Measurements from ENCODE around the gene POFUT2.

The POFUT2 gene, protein sequence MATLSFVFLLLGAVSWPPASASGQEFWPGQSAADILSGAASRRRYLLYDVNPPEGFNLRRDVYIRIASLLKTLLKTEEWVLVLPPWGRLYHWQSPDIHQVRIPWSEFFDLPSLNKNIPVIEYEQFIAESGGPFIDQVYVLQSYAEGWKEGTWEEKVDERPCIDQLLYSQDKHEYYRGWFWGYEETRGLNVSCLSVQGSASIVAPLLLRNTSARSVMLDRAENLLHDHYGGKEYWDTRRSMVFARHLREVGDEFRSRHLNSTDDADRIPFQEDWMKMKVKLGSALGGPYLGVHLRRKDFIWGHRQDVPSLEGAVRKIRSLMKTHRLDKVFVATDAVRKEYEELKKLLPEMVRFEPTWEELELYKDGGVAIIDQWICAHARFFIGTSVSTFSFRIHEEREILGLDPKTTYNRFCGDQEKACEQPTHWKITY

DNA sequence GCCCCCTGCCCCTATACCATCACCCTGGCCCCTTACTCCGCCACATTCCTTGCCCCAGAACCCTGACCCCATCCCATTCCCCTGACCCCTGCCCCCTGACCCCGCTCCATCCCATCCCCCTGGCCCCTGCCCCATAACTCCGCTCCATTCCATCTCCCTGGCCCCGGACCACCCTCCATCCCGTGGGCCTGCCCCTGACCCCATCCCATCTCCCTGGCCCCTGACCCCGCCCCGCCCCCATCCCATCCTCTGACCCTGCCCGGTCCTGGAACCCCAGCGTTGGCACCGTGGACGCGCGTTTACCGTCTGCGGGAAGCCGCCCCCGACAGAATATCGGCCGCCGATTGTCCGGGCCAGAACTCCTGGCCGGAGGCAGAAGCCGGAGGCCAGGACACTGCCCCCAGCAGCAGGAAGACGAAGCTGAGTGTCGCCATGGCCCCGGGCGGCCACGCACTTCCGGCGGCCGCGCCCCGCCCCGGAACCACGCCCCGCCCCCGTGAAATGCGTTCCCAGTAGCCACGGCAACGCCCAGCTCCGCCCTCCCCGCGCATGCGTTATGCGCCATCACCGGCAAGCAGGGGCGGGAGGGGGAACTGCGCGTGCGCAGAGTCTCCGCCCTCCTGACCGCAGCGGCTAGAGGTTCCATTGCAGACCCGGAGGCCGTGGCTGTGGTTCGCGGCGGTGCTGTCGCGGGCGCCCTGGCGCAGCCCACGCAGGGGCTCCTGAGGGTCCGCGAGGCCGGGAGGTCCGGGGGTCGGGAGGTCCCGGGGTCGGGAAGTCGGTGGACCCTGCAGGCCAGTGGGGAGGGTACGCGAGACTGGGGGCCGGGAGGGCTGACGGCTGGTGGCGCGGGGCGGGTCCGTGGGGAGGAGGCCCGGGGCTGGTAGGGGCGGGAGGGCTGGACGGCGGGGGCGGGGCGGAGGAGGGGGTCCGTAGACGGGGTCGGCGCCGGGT is at the start of gene POFUT2:
TSS of gene POFUT2 (minus strand) at position 458 of the 954 bp plus-strand sequence. CDS start at position 434, 24 bp downstream.
- peak; percentile 92 for DNase-seq
- in situ Hi-C loops (cut with MboI; ENCODE audit: low pct_unique_long_range_greater_than_20kb, low sequenced_read_pairs): no loop called here

DNA sequence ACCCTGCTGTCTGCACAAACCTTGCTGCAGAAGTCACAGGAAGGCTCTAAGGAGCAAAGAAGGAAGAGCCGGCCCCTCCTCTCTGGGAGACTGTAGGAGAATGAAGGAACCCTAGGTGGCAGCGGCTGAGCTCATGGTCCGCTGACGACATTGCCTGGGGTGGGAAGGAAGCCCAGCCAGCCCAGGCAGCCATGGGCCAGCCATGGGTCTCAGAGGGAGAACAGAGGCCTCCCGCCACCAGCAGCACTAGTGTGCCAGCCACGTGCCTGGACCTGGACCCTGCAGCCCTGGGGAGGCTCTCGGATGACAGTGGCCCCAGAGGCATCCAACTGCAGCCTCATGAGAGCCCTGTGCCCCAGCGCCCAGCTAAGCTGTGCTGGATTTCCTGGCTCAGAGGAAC is 49.2 kb upstream of the POFUT2 start:
- DNase-seq: peak; percentile 4
- in situ Hi-C loops (cut with MboI; ENCODE audit: low pct_unique_long_range_greater_than_20kb, low sequenced_read_pairs): no loop called here

- in situ Hi-C loops (cut with MboI; ENCODE audit: low pct_unique_long_range_greater_than_20kb, low sequenced_read_pairs): no loop called here
- no peak for DNase-seq
These were observed 48.8 kb upstream of the POFUT2 start for GRCh38 chr21:45336535-45336810.

DNA sequence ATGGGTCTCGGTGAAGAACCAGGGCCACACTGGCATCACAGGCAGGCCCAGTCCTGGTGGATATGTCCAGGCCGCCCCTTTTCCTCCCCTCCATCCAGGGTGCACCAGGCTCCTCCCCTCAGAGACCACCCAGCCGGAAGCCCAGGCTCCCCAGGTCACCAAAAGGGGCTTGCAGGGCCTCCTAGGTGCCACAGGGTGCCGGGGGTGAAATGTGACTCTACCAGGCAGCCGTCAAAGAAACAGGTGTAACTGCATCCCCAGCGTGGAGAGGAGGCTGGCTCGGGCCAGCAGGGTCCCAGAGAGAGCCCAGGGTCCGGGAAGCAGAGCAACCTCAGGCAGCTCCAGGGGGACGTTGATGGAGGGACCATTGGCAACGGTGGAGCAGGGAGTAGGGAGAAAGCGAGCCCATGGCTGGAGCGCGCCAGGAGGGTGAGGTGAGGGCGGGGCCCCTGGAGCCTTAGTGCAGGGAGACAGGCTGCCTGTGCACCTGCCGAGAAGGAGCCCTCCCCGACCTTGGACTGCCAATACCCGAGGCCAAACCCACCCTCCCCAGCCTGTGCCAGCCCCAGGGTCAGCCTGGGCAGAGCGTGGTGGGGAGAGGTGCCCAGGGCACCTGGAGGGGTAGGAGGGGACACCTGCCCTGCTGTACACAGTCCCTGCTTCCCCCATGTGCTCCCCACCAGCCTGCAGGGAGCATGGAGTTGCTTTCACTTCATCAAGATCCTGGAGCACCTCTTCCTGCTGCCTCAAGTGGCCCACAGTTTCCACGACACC is 48.3 kb upstream of the POFUT2 start:
- DNase-seq: no peak
- in situ Hi-C loops (cut with MboI; ENCODE audit: low pct_unique_long_range_greater_than_20kb, low sequenced_read_pairs): no loop called here

GRCh38 chr21:45335151-45335760 is 47.6 kb upstream of the POFUT2 start:
- in situ Hi-C loops (cut with MboI; ENCODE audit: low pct_unique_long_range_greater_than_20kb, low sequenced_read_pairs): no loop called here
- no peak for DNase-seq

- in situ Hi-C loops (cut with MboI; ENCODE audit: low pct_unique_long_range_greater_than_20kb, low sequenced_read_pairs): no loop called here
- DNase-seq: no peak
These were observed 46.9 kb upstream of the POFUT2 start for GRCh38 chr21:45334591-45335081.

GRCh38 chr21:45334134-45334533 is 46.4 kb upstream of the POFUT2 start:
- in situ Hi-C loops (cut with MboI; ENCODE audit: low pct_unique_long_range_greater_than_20kb, low sequenced_read_pairs): no loop called here
- DNase-seq: no peak

- DNase-seq: no peak
- in situ Hi-C loops (cut with MboI; ENCODE audit: low pct_unique_long_range_greater_than_20kb, low sequenced_read_pairs): no loop called here
These were observed 46.0 kb upstream of the POFUT2 start for GRCh38 chr21:45333583-45334121.

- DNase-seq: no peak
- in situ Hi-C loops (cut with MboI; ENCODE audit: low pct_unique_long_range_greater_than_20kb, low sequenced_read_pairs): no loop called here
These were observed 45.4 kb upstream of the POFUT2 start for GRCh38 chr21:45332981-45333582.

GRCh38 chr21:45332415-45332814 is 44.7 kb upstream of the POFUT2 start:
- in situ Hi-C loops (cut with MboI; ENCODE audit: low pct_unique_long_range_greater_than_20kb, low sequenced_read_pairs): no loop called here
- no peak for DNase-seq

DNA sequence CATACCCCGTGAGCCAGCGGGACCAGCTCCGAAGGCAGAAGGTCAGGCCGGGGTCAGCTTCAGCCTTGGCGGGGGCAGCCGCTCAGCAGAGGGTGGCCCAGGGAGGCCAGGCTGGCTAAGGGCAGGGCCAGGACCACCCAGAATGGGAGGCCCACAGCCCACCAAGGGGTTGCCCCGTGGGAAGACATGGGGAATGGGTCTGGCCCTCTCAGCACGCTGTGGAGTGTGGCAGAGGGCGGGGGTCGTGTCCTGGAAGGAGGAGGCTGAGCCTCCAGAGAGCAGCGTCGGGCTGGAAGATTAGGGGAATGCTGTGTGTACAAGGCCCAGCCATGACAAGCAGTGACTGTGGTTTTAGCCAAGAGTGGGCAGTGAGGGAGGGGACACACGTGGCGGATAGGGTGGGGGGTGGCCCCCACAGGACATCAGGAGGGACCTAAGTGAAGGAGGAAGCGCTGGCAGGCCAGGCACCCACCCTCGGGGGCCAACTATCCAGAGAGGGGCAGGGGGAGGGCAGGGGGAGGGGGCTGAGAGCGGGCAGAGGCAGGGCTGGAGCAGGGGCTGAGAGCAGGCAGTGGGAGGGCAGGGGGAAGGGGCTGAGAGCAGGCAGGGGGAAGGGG is 43.9 kb upstream of the POFUT2 start:
- in situ Hi-C loops (cut with MboI; ENCODE audit: low pct_unique_long_range_greater_than_20kb, low sequenced_read_pairs): no loop called here
- no peak for DNase-seq

DNA sequence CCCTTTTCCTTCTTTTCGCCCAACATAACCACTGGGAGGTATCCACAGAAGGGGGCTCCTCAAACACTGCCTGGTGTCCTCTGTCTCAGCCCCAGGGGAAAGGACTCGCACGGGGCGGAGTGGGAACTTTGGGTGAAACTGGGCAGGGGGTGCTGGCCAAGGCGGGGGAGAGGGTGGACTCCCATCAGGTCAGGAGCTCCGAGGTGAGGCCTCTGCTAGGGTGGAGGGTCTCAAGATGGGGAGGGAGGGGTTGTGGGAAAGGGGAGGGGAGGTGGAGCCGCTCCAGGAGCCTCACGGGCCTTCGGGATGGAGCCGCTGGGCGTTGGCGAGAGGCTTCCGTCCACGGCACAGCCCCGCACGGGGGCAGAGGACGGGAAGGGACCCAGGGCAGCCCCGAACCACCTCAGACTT is 43.2 kb upstream of the POFUT2 start:
- no peak for DNase-seq
- in situ Hi-C loops (cut with MboI; ENCODE audit: low pct_unique_long_range_greater_than_20kb, low sequenced_read_pairs): no loop called here

- no peak for DNase-seq
- in situ Hi-C loops (cut with MboI; ENCODE audit: low pct_unique_long_range_greater_than_20kb, low sequenced_read_pairs): no loop called here
These were observed 42.5 kb upstream of the POFUT2 start for GRCh38 chr21:45330075-45330781.

- DNase-seq: no peak
- in situ Hi-C loops (cut with MboI; ENCODE audit: low pct_unique_long_range_greater_than_20kb, low sequenced_read_pairs): no loop called here
These were observed 41.8 kb upstream of the POFUT2 start for GRCh38 chr21:45329261-45330074.

- in situ Hi-C loops (cut with MboI; ENCODE audit: low pct_unique_long_range_greater_than_20kb, low sequenced_read_pairs): no loop called here
- no peak for DNase-seq
These were observed 40.8 kb upstream of the POFUT2 start for GRCh38 chr21:45328198-45329091.
